Measurements from ENCODE around the gene AGAP3. TPM values are rescaled to one million over a fixed set of nuclear protein-coding genes. Genes with fewer than 3 reads are reported as not detected.

AGAP3 gene
- polyA plus RNA-seq, 1 experiment, result 52.1 TPM

GRCh38 chr7:151137076-151137675, 50.9 kb downstream of the AGAP3 start:
- H3K36me3 ChIP-seq (ENCODE audit: control insufficient read depth, insufficient read depth, low read length), result peaks cover 49% of the 10 kb centered on the region
- ChIA-PET POLR2A (no interaction called here), CTCF (interaction anchor here (0.5 to 1.1 kb wide), 4 partner anchors 14 to 146 kb away, joined by 3 to 4 read pairs (median 4); partner anchors contain the start of gene NOS3)

GRCh38 chr7:151137791-151138152, 51.5 kb downstream of the AGAP3 start:
- Histone ChIP-seq H3K36me3 (ENCODE audit: control insufficient read depth, insufficient read depth, low read length) (peaks cover 47% of the 10 kb centered on the region), H3K4me3 (ENCODE audit: low read depth, low read length) (no peak overlapping the region), H3K27me3 (ENCODE audit: control insufficient read depth, insufficient read depth, low read length) (no peaks in the 10 kb centered on the region)
- POLR2A ChIA-PET, result no interaction called here
- CTCF ChIA-PET, result interaction anchor here (0.5 to 1.1 kb wide), 4 partner anchors 15 to 147 kb away, joined by 3 to 4 read pairs (median 4); partner anchors contain the start of gene NOS3
- DNase-seq (ENCODE audit: low read depth), result no peak
- TF ChIP-seq CTCF (IDR thresholded peaks at IDR 0.05; ENCODE audit: insufficient read depth, low read depth, low read length), result no peak

More at GRCh38 chr7:151137076-151137675, 50.9 kb downstream of the AGAP3 start:
- Histone ChIP-seq H3K27me3 (ENCODE audit: control insufficient read depth, insufficient read depth, low read length) (no peaks in the 10 kb centered on the region), H3K4me3 (ENCODE audit: low read depth, low read length) (no peak overlapping the region)
- no peak for DNase-seq (ENCODE audit: low read depth)
- TF ChIP-seq CTCF (IDR thresholded peaks at IDR 0.05; ENCODE audit: insufficient read depth, low read depth, low read length), result no peak

- ChIA-PET CTCF (interaction anchor here (1.1 to 1.4 kb wide), 2 partner anchors 21 to 78 kb away, joined by 3 read pairs; no protein-coding TSS in a partner anchor), POLR2A (no interaction called here)
- Histone ChIP-seq H3K36me3 (ENCODE audit: control insufficient read depth, insufficient read depth, low read length) (peaks cover 48% of the 10 kb centered on the region), H3K27me3 (ENCODE audit: control insufficient read depth, insufficient read depth, low read length) (no peaks in the 10 kb centered on the region), H3K4me3 (ENCODE audit: low read depth, low read length) (no peak overlapping the region)
- no peak for DNase-seq (ENCODE audit: low read depth)
- TF ChIP-seq CTCF (IDR thresholded peaks at IDR 0.05; ENCODE audit: insufficient read depth, low read depth, low read length), result no peak
Measured at GRCh38 chr7:151138153-151138851, 52.0 kb downstream of the AGAP3 start.

GRCh38 chr7:151139071-151139790, 53.0 kb downstream of the AGAP3 start:
- TF ChIP-seq CTCF (IDR thresholded peaks at IDR 0.05; ENCODE audit: insufficient read depth, low read depth, low read length), result no peak
- POLR2A ChIA-PET, result no interaction called here
- DNase-seq (ENCODE audit: low read depth), result no peak
- Histone ChIP-seq H3K4me3 (ENCODE audit: low read depth, low read length) (no peak overlapping the region), H3K36me3 (ENCODE audit: control insufficient read depth, insufficient read depth, low read length) (peaks cover 52% of the 10 kb centered on the region), H3K27me3 (ENCODE audit: control insufficient read depth, insufficient read depth, low read length) (no peaks in the 10 kb centered on the region)
- CTCF ChIA-PET, result interaction anchor here (1.0 to 2.2 kb wide), 4 partner anchors 11 to 79 kb away, joined by 3 to 7 read pairs (median 4); no protein-coding TSS in a partner anchor

- Histone ChIP-seq H3K4me3 (ENCODE audit: low read depth, low read length) (no peak overlapping the region), H3K36me3 (ENCODE audit: control insufficient read depth, insufficient read depth, low read length) (peaks cover 46% of the 10 kb centered on the region), H3K27me3 (ENCODE audit: control insufficient read depth, insufficient read depth, low read length) (no peaks in the 10 kb centered on the region)
- ChIA-PET CTCF (interaction anchor here (1.0 to 2.2 kb wide), 4 partner anchors 11 to 80 kb away, joined by 3 to 7 read pairs (median 4); no protein-coding TSS in a partner anchor), POLR2A (no interaction called here)
- DNase-seq (ENCODE audit: low read depth), result no peak
- TF ChIP-seq CTCF (IDR thresholded peaks at IDR 0.05; ENCODE audit: insufficient read depth, low read depth, low read length), result no peak
Measured at GRCh38 chr7:151139791-151140190, 53.5 kb downstream of the AGAP3 start.

Measured in BJ (cell line).